ENCODE measurements around the gene CXCR4. TPM values are rescaled to one million over a fixed set of nuclear protein-coding genes. Genes with fewer than 3 reads are reported as not detected.

Gene CXCR4
- total and polyA plus RNA-seq, 2 experiments from 2014 or later: 2.1 TPM

GRCh38 chr2:136135462-136135861 is 17.5 kb upstream of the CXCR4 start:
- no peaks in the 10 kb centered on the region for H3K4me1 ChIP-seq (ENCODE audit: insufficient read depth)
- Mint-ChIP-seq H3K27ac (no peak overlapping the region), H3K9me3 (no peaks in the 10 kb centered on the region), H3K4me1 (peaks cover 3% of the 10 kb centered on the region; the same call in 2 of the 3 replicates), H3K4me3 (no peak overlapping the region), H3K36me3 (ENCODE audit: low read depth) (no peaks in the 10 kb centered on the region), H3K27me3 (ENCODE audit: insufficient read depth, low read depth, poor library complexity) (no peaks in the 10 kb centered on the region)
- H3K4me2 ChIP-seq: no peak overlapping the region
- H3K79me2 ChIP-seq (replicated peaks; ENCODE audit: insufficient read depth): no peaks in the 10 kb centered on the region
- H3K27ac ChIP-seq (ENCODE audit: low read depth): no peak overlapping the region
- DNase-seq (ENCODE audit: low spot score) (no peak), ATAC-seq (no peak)
- H3K36me3 ChIP-seq (ENCODE audit: insufficient read depth): no peaks in the 10 kb centered on the region
- TF ChIP-seq JUNB (IDR thresholded peaks at IDR 0.05; ENCODE audit: unreplicated experiment): no peak
- TF ChIP-seq EZH2 (IDR thresholded peaks at IDR 0.05; ENCODE audit: low read depth, unreplicated experiment): no peak
- no peak for TF ChIP-seq CREB1 (CRISPR knock-in tag; IDR thresholded peaks at IDR 0.05; ENCODE audit: low read depth)
- no peak for TF ChIP-seq ETS1 (IDR thresholded peaks at IDR 0.05)
- TF ChIP-seq CTCF (conservative IDR thresholded peaks at IDR 0.05; ENCODE audit: low read depth in 2 of 2): no peak
- no peak overlapping the region for H3K4me3 ChIP-seq
- H4K20me1 ChIP-seq (replicated peaks; ENCODE audit: insufficient read depth): no peaks in the 10 kb centered on the region
- peaks cover 16% of the 10 kb centered on the region for H3K9me2 ChIP-seq (ENCODE audit: insufficient read depth)
- no peaks in the 10 kb centered on the region for H3K27me3 ChIP-seq (ENCODE audit: insufficient read depth)
- no peaks in the 10 kb centered on the region for H3F3A ChIP-seq (replicated peaks; ENCODE audit: low read depth)
- H2AFZ ChIP-seq: no peak overlapping the region

- Histone ChIP-seq H3K27me3 (ENCODE audit: insufficient read depth) (no peaks in the 10 kb centered on the region), H3K9me2 (ENCODE audit: insufficient read depth) (peaks cover 13% of the 10 kb centered on the region; the same call in 1 of the 2 replicates), H3K36me3 (ENCODE audit: insufficient read depth) (no peaks in the 10 kb centered on the region), H2AFZ (no peak overlapping the region), H3K4me3 (no peak overlapping the region), H3K79me2 (replicated peaks; ENCODE audit: insufficient read depth) (no peaks in the 10 kb centered on the region), H4K20me1 (replicated peaks; ENCODE audit: insufficient read depth) (no peaks in the 10 kb centered on the region), H3K4me2 (no peak overlapping the region), H3K4me1 (ENCODE audit: insufficient read depth) (no peaks in the 10 kb centered on the region), H3K27ac (ENCODE audit: low read depth) (no peak overlapping the region), H3F3A (replicated peaks; ENCODE audit: low read depth) (no peaks in the 10 kb centered on the region)
- H3K9me3 Mint-ChIP-seq: no peaks in the 10 kb centered on the region
- H3K27ac Mint-ChIP-seq: no peak overlapping the region
- ATAC-seq: no peak
- DNase-seq (ENCODE audit: low spot score): no peak
- H3K27me3 Mint-ChIP-seq (ENCODE audit: insufficient read depth, low read depth, poor library complexity): no peaks in the 10 kb centered on the region
- H3K4me1 Mint-ChIP-seq: peaks cover 3% of the 10 kb centered on the region; the same call in 2 of the 3 replicates
- H3K36me3 Mint-ChIP-seq (ENCODE audit: low read depth): no peaks in the 10 kb centered on the region
- H3K4me3 Mint-ChIP-seq: no peak overlapping the region
- TF ChIP-seq REST (IDR thresholded peaks at IDR 0.05; ENCODE audit: unreplicated experiment) (no peak), STAT1 (IDR thresholded peaks at IDR 0.05; ENCODE audit: unreplicated experiment) (no peak), POLR2AphosphoS5 (IDR thresholded peaks at IDR 0.05; ENCODE audit: low read depth) (no peak), ZNF331 (CRISPR knock-in tag; IDR thresholded peaks at IDR 0.05; ENCODE audit: low read depth) (no peak), CTCF (conservative IDR thresholded peaks at IDR 0.05; ENCODE audit: low read depth in 2 of 2) (no peak), ETS1 (IDR thresholded peaks at IDR 0.05) (no peak), JUNB (IDR thresholded peaks at IDR 0.05; ENCODE audit: unreplicated experiment) (no peak), NANOG (IDR thresholded peaks at IDR 0.05; ENCODE audit: borderline replicate concordance) (no peak), CREB1 (CRISPR knock-in tag; IDR thresholded peaks at IDR 0.05; ENCODE audit: low read depth) (no peak)
These were observed 16.2 kb upstream of the CXCR4 start for GRCh38 chr2:136134126-136134525.
